Stimulated activated CD8-positive, alpha-beta memory T cell treated with anti-CD3 and anti-CD28 coated beads, Interleukin-2, amount 100 ng/mL, for 1 hour (primary cell): Measurements from ENCODE around the gene MNAT1.
"Not testable (repeated sequence)": the region's sequence is repeated elsewhere in the genome, so short reads cannot be mapped to it uniquely, and the experiment has no call there.

ENCODE experiments used
- DNase-seq, 2 donors: peaks; one replicate each; pipeline ENCODE4 v3.0.0-alpha.2; 2020; ENCODE audit warnings: low read depth in 2 of 2

The MNAT1 gene

DNA sequence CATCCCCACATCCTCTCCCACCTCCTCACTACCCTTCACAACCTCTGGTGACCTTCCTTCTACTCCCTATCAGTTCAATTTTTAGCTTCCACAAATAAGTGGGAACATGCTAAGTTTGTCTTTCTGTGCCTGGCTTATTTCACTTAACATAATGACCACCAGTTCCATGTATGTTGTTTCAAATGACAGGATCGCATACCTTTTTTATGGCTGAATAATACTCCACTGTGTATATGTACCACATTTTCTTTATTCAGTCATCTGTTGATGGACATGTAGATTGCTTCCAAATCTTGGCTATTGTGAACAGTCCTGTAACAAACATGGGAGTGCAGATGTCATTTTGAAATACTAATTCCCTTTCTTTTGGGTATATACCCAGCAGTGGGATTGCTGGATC, 147.7 kb downstream of the MNAT1 start:
- DNase-seq: no peak

DNA sequence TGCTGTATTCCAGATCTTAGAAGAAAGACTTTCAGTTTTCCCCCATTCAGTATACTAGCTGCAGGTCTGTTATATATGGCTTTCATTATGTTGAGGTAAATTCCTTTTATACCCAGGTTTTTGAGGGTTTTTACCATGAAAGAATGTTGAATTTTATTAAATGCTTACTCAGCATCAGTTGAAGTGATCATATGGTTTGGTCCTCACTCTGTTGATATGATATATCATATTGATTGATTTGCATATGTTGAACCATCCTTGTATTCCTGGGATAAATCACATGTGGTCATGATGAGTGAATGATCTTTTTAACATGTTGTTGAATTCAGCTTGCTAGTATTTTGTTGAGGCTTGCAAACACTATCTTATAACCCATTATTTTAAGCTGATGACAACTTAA, 149.6 kb downstream of the MNAT1 start:
- no peak for DNase-seq

DNA sequence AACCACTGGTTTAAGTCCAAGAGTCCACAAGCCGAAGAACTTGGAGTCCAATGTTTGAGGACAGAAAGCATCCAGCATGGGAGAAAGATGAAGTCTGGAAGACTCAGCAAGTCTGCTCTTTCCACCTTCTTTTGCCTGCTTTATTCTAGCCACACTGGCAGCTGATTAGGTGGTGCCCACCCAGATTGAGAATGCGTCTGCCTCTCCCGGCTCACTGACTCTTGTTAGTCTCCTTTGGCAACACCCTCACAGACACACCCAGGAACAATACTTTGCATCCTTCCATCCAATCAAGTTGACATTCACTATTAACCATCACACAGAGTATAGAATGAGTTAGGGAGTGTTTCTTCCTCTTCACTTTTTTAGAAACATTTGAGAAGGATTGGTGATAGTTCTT, 156.1 kb downstream of the MNAT1 start:
- not testable (repeated sequence) for DNase-seq

DNA sequence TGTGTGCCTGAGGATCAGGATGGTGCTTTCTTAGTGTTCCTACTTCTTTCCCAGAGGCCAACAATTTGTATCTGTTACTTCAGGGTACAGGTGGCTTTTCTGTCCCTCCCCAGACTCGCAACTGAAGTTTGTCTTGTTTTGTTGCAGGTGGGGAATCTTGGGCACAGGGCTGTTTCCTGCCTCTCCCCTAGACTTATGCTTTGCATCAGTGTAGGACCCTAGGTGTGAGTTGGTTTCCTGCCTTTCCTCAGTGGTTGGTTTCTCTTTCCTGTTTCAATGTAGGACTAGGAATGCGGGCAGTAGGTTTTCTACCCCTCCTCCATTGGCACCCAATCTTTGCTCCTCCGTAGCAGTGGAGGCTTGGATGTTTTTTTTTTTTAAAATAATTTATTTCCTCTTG, 159.3 kb downstream of the MNAT1 start:
- DNase-seq: no peak

DNA sequence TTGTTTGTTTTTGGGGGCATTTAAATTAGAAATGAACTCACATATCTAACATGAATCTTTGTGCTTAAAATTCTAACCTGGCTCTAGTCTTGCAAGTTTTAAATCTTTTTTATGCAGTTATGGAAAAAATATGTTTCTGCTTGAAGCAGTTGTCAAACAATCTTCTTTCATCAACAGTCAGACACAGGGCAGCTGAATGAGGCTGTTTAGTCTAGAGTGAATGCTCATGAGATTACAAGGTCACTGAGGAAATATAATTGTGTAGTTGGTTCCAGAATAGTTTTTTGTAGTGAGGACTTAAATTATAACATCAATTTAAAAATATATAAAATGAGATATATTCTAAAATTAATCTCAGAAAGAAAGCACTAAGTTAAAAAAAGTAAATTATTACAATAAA, 169.8 kb downstream of the MNAT1 start:
- no peak for DNase-seq

DNA sequence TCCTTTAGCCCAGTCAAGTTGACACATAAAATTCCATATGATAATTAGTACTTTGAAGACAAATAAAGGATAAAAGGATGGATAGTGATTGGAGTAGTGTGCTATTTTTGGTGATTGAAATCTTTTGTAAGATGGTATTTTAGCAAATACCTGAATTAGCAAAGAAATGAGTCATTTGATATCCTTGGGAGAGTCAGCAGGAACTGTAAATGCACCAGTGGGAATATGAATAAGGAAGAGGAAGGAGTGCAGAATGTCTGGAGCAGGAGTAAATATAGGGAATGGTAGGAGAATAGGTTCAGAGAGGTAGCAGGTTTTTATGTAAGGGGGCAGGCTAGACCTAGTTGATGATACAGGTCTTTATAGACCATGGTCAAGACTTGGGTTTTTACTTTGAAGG, 171.4 kb downstream of the MNAT1 start:
- no peak for DNase-seq

DNA sequence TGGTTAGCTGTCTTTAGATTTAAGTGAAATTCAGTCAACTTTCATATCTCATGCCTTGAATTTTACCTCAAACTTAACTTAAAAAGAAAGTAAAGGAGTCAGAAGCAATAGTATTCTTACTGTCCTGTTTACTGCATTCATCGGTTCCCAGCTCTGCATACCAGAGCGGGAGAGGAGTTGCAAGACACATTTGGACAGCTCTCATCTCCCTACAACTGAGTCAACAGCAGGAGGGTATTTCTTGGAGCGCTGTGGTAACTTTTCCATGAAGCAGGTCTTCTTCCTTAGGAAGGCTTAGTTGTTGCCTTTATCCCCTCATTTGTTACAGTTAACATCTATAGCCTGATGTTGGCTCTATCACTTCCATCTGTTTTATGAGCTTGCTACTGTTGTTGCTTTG, 181.2 kb downstream of the MNAT1 start:
- DNase-seq: no peak

DNA sequence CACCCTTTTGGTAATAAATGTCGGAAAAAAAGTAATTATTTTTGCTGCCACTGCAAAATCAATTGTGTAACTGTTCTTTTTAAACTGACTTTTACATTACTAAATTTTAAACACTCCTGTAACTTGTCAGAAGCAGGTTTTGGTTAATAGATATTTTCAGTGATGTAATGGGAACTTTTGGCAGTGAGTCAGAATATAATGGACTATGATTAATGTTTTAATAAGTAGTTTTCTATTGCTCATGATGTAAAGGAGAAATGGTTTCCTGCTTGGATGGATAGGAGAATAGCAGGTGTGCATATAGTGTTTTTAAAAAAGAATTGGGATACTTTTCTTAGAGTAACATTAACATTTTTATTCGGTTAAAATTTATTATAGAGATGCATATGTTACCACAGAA, 187.5 kb downstream of the MNAT1 start:
- DNase-seq: no peak

DNA sequence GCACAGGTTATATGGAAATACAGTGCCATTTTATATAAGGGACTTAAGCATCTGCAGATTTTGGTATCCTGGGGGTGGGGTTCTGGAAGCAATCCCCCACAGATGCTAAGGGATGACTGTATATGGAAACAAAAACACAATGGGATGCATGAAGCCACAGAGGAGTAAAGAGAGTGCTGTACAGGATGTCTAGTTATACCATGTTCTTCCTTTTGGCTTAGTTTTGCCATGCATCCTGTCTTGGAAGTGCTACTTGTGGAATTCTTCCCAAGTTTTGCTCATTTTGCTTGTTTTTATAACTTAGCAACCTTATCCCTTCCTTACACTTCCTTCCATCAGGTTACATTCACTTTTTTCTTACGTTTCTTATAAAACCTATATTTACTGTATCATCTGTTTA, 190.7 kb downstream of the MNAT1 start:
- no peak for DNase-seq

DNA sequence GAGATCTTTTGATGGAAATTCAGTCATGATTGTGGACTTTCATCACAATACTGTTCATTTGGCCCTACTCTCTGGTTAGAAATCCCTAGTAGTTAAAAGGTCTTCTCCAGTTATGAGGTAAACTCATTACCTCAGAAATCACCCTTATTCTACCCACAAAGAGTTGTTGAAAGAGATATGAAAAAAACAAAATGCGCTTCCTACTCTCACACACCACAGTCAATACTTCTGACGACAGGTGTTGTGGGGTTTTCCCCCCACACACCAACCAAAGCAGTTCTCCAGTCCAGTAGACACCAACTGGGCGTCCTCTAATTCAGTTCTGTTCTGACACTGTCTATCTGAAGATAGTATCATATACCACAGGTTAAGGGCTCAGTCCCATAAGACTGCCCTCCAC, 191.4 kb downstream of the MNAT1 start:
- no peak for DNase-seq

DNA sequence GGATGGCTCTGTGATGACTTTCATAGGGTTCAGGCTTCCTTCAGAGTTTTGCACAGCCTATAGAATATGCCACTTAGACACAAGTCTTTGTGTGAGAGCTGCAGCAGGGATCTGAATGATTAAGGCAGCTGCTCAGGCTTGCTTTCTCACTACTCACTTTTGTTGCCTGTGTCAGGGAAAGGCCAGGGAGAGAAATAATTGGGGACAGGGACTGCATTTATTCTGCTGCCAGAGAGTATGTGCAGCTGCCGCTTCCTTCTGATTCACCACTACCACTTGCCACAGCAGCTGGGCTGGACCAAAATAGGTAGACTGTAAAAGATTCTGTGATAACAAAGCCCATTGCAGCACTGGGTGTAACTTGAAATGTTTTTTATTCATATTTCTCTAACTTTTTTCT, 196.7 kb downstream of the MNAT1 start:
- DNase-seq: no peak

DNA sequence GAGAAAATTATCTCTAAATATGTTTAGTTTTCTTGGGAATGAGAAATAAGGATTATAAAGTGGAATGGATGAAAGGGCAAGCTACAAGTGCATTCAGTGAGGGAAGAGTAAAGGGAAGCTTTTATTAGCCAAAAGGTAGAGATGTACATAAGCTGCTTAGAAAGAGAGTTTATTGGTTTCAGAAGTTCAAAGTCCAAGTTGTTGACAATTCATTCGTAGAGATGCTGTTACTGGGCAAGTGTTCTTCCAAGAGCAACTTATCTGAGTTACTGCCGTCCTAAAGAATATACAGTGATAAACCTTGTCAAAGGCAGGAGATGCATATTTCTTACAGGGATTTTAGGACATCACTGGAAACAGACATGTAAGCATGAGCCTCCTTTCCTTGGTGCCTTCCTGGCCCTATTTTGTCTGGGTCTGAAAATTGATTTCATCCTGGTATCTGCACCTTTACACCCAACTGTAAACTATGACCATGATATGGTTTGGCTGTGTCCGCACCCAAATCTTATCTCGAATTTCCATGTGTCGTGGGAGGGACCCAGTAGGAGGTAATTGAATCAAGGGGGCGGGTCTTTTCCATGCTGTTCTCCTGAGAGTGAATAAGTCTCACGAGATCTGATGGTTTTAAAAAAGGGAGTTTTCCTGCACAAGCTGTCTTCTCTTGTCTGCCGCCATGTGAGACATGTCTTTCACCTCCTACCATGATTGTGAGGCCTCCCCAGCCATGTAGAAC, 199.5 kb downstream of the MNAT1 start:
- no peak for DNase-seq

DNA sequence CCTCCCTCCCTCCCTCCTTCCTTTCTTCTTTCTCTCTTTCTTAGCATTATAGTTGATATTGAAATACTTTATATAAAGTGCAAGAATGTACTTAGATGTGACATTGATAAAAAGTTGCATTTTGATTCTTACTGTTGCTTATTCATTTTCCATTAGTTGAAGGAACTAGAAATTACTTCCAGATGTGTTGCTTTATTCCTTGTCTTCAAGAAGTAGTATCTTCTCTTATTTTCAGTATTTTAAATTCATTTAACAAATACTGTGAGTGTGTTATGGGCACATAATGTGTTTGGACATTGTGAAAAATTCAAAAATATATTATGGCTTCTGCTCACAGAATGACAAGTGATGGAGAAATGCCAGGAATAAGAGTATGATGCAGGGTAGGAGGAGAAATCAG, 200.8 kb downstream of the MNAT1 start:
- DNase-seq: no peak

DNA sequence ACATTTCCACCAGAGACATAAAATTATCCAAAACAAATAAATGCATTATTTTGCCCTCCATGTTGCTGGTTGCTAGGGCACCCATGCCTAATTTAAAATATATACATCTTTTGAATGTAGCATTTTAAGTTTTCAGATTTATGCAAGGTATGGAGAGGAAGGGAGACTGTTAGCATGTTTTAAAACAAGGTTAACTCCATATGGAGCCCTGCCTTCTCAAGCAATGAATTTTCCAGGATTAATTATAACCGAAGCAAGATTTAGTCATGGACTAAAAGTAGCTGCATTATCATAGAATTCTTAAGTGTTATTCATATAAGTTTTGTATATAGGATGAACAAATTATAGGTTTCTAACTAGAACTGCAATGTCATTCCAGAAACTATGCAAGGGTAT, 209.1 kb downstream of the MNAT1 start:
- no peak for DNase-seq

DNA sequence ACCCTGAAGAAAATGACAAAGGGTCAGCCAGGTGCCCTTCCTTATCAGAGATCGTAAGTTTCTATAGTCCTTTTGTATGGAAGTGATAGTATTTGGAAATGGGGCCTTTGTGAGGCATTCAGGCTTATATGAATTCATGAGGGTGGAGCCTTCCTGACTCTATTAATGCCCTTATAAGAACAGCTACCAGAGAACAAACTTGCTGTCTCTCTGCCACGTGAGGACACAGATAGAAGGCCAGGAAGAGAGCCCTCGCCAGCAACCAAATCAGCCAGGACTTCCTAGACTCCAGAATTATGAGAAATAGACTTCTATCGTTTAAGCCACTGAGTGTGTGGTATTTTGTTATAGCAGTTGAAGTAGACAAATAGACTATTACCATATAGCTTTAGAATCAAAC, 209.6 kb downstream of the MNAT1 start:
- DNase-seq: no peak

DNA sequence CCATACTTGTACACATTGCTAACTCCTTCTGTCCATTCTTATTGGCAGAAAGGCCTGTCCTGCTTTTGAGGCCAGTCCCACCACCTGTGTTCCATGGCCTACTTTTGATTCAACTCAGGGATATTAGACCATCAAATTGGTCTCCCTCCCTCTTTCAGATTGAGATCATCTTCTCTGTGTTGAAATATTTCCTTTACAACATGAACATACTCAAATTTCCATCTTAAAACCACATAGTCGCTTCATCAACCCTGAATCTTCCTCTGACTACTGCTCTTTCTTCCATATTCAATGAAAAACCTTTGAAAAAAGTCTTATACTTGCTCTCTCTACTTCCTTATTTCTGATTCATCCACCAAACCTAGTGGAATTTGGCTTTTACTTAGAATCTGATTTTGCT, 211.4 kb downstream of the MNAT1 start:
- no peak for DNase-seq

DNA sequence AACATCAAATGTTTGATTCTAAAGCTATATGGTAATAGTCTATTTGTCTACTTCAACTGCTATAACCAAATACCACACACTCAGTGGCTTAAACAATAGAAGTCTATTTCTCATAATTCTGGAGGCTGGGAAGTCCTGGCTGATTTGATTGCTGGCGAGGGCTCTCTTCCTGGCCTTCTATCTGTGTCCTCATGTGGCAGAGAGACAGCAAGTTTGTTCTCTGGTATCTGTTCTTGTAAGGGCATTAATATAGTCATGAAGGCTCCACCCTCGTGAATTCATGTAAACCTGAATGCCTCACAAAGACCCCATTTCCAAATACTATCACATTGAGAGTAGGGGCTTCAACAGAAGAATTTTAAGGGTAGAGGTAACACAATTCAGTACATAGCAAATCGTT, 212.2 kb downstream of the MNAT1 start:
- no peak for DNase-seq

DNA sequence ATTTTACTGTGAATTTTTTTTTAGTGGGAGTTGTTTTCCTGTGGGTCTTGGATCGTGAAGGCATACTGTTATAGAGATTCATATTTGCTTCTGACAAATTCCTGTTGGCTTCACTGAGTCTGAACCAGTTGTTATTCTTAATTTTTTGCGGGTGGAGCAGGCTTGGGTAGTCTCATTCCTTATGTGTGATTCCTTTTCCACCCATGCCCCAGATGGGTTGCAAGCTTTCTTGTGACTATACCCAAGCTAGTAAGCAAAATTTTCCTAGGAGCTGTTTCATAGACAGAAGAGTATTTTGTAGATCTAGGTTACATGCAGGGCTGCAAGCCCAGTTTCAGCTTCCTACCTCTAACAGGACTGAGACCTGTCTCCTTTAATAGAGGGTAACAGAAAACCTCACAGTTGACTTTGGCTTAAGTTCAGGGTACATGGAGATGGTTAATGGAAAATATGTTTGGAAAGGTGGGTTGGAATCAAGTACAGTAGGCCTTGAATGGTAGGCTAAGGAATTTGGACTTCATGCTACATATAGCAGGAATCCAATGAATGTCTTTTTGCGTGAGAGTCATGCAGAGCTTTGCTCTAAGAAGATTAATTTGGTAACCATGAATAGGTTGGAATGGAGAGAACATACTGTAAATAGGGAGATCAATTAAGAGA, 217.3 kb downstream of the MNAT1 start:
- DNase-seq: no peak

DNA sequence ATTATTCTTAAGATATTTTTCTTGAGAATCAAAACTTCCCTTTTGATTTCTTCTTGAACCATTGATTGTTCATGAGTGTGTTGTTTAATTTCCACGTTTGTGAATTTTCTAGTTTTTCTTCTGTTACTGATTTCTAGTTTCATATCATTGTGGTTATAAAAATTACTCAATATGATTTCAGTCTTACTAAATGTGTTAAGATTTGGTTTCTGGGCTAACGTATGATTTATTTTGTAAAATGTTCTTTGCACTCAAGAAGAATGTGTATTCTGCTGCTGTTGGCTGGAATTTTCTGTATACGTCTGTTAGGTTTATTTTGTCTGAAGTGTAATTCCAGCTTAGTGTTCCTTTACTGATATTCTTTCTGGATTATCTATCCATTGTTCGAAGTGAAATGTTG, 221.6 kb downstream of the MNAT1 start:
- DNase-seq: no peak

DNA sequence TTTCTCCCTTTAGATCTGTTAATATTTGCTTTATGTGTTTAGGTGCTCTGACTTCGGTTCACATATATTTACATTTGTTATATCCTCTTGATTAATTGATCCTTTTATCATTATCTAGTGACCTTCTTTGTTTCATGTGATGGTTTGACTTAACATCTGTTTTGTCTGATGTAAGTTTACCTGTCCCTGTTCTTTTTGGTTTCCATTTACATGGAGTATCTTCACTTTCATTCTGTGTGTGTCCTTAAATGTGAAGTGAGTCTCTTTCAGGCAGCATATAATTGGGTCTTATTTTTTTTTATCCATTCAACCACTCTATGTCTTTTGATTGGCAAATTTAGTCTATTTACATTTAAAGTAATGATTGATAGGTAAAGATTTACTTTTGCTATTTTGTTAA, 222.1 kb downstream of the MNAT1 start:
- DNase-seq: no peak

DNA sequence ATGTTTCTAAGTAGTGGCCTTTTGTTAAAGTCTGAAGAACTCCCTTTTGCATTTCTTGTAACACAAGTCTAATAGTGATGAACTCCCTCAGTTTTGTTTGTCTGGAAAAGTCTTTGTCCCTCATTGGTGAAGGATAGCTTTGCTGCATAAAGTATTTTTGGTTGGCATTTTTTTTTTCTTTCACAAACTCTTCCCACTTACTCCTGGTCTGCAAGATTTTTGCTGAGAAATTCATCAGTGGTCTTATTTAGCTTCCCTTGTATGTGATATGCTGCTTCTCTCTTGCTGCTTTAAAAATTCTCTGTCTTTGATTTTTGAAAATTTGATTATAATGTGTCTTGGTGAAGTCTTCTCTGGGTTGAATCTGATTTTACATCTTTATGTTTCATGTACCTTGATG, 223.6 kb downstream of the MNAT1 start:
- DNase-seq: no peak

DNA sequence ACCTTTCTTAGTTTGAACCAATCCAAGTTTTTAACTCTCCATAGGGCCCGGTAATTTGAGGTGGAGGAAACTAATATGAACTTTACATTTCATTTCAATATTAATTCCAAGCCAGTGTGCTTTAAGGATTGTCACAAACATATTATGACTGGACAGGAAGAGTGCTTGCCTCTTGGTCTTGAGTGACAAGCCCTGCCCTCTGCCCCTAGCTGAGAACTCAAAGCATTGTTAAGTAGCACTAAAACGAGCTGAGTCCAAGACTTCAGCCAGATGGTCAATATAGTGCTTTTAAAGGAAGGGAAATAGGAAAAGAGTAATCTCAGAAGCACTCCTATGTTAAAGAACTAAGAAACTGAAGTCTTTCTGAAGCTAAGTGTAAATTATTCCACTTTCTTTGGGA, 229.2 kb downstream of the MNAT1 start:
- no peak for DNase-seq

DNA sequence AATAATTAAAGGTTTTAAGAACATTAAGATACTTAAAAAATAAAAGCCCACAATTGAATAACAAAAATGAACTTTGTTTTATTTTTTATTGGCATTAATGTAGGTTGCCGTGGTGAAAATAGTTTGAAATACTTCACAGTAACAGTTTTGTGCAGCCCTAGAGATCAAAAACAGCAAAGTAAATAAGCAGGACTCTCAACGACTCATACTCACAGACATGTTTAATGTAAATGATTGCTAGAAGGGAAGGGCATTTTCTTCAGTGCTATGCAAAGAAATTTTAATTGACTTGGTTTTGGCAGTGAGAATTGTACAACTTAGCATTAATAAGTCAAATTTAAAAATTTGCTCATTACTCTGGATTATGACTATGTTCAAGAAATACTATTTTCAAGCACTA, 230.3 kb downstream of the MNAT1 start:
- DNase-seq: no peak

DNA sequence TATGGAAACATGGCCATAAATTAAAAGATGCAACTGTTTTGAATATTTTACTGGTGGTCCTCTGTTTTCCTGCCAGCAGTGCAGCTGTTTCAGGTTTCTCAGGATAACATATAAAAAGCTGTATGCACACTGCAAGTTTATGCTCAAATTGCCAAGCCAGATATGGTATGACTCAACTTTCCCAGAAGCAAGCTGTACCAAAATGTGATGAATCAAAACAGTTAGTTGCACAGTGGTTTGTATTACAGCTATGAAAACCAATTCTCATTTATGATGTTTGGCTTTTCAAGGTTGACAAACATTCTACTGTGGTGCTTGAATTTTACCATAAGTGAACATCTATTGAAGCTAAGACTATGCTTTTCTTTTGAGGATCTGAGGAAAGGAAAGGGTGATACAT, 230.8 kb downstream of the MNAT1 start:
- DNase-seq: no peak
